HT-29 (cell line): ENCODE data around the gene FGF23. TPM values are rescaled to one million over a fixed set of nuclear protein-coding genes. Genes with fewer than 3 reads are reported as not detected.
"Not testable (repeated sequence)": the region's sequence is repeated elsewhere in the genome, so short reads cannot be mapped to it uniquely, and the experiment has no call there.

ENCODE experiments used
- DNase-seq: peaks from one replicate; pipeline ENCODE4 v3.0.0-alpha.2; 2015; ENCODE audit warnings: low spot score
- total RNA-seq: library from RNA; depleted of rRNA; stranded (reverse); fragments of >200 nt; shearing (Covaris generic); gene quantifications from 2 replicates; pipeline ENCODE4 v1.2.3, GENCODE V29; 2014; rRNA removed

The FGF23 gene
- not detected in 2 replicates for total RNA-seq

- no peak for DNase-seq
Observed at GRCh38 chr12:4379405-4379804, at the start of gene FGF23. Gene FGF23, minus strand, starts transcription at chr12:4379712. Its CDS starts 130 bp downstream, at chr12:4379582.

- DNase-seq = no peak
Observed at GRCh38 chr12:4424422-4424821, 44.9 kb upstream of the FGF23 start.

DNA sequence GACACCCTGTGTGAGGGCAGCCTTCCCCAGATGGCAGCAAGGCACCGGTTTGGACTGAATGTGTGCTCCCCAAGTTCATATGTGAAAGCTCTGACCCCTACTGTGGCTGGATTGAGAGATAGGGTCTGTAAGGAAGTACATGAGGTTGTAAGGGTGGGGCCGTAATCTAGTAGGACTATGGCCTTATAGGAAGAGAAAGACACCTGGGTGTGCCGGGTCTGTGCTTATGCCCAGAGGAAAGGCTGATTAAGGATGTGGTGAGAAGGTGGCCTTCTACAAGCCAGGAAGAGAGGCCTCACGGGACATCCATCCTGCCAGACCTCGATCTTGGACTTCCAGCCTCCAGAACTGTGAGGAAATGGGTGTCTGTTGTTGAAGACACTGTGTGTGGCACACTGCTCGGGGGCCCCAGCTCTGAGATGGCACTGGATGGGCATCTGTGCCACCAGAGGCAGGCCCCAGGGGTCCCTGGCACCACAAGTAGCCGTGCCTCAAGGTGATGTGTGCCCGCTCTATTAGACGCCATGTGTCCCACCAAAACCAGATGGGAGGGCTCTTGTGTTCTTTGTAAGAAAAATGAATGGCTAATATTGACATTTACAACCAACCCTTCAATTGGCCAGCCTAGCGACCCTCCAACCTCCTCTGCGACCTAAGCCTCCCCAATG, 44.1 kb upstream of the FGF23 start:
- DNase-seq = no peak

- no peak for DNase-seq
Observed at GRCh38 chr12:4422985-4423384, 43.5 kb upstream of the FGF23 start.

DNA sequence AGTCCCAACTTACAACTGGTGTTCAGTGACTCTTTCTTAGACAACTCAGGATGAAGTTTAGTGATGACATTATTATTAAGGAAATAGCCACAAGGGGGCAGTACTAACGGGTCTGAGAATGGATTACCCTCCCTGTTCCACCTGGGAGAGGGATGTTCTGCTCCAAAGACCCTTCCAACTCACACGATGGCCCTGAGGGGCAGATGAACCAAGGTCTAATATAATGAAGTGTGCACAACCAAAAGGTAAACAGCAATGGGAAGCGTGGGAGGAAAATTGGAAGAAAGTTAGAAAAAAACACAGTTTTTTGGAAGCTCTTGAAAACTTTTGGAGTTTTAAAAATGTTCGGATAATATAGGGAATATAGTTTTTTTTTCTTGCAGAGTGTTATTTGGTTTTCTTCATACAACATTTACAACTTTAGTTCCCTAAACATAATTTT, 42.1 kb upstream of the FGF23 start:
- peak; percentile 72 for DNase-seq

DNA sequence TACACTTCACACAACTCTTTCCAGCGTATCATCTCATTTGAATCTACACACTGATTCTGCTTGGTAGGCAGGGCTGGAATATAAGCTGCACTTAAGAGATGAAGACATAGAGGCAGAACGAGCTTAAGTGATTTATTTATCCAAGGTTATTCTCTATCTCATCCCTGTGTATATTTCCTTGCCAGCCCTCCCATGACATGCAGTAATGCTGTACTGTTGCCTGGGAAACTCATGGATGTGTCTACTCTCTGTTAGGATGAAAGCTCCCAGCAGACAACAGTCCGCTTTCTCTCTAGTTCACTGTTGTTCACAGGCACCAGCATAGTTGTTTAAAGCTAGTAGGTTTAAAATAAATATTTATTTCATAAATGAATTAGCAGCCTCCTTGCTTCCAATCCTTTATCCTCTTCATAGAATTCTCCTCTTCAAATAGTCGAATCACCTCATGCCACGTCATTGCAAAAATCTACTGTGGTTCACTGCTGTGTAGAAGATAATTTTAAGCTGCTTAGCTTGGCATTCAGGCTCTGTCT, 40.7 kb upstream of the FGF23 start:
- no peak for DNase-seq

GRCh38 chr12:4418913-4419312, 39.4 kb upstream of the FGF23 start:
- DNase-seq = no peak

- DNase-seq = no peak
Observed at GRCh38 chr12:4417936-4418335, 38.4 kb upstream of the FGF23 start.

DNA sequence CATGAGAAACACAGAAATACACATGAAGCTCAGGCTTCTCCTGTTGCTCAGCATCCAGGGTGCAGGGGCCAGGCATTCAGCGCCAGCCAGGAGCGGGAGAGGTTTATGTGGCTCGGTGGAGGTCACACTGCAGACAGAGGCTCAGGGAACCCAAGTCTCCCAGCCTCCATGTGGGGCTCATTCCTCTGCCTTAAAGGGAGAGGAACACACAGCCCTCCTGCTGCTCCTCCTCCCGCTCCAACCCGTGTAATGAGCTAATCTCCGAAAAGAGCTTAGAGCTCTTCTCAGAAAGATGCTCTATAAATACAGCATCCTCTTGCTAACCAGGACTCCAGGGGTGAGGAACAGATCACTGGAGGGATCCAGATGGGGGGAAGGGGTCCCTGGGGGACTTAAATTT, 37.9 kb upstream of the FGF23 start:
- DNase-seq = no peak

DNA sequence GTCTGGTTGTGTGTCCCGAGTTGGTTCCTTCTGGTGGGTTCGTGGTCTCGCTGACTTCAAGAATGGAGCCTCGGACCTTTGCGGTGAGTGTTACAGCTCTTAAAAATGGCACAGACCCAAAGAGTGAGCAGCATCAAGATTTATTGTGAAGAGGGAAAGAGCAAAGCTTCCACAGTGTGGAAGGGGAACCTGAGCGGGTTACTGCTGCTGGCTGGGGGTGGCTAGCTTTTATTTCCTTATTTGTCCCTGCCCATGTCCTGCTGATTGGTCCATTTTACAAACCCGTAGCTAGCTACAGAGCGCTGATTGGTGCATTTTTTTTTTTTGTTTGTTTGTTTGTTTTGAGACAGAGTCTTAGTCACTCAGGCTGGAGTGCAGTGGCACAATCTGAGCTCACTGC, 36.8 kb upstream of the FGF23 start:
- DNase-seq = no peak

DNA sequence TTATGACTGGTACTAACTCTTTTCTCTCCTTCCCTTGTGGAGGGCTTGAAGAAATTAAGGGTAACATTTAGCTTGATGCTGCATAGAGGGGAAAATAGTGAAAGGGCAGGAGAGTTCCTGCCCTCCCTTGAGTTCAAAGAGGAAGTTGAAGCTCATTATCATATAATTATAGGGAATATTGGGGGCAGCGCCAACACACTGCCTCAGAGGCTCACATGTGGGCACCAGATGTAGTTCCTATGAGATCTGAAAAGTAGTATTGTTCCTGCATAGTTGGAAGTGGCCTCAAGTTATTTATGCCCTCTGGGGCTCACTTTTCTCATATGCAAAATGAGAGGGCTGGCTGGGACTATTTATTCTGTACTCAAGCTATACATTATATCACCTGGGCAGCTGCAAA, 33.0 kb upstream of the FGF23 start:
- no peak for DNase-seq

DNA sequence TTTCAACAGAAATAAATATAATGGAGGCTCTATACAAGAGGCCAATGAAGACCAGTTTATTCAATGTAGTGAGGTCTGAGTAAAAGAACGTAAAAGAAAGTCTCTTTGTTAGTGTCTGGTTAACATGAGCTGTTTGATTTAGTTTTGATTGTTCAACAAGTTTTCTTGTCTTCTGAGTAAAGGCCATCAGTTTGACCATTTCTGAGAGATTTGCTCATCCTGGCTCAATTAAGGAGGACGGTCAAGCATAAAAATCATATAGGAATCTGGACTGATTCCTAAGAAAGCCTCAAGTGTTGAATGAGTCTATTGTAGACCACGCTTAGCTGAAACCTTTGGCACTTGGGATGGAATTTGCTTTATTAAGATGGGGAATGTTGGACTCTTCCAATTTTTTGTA, 32.5 kb upstream of the FGF23 start:
- no peak for DNase-seq

GRCh38 chr12:4407136-4407535, 27.6 kb upstream of the FGF23 start:
- no peak for DNase-seq

DNA sequence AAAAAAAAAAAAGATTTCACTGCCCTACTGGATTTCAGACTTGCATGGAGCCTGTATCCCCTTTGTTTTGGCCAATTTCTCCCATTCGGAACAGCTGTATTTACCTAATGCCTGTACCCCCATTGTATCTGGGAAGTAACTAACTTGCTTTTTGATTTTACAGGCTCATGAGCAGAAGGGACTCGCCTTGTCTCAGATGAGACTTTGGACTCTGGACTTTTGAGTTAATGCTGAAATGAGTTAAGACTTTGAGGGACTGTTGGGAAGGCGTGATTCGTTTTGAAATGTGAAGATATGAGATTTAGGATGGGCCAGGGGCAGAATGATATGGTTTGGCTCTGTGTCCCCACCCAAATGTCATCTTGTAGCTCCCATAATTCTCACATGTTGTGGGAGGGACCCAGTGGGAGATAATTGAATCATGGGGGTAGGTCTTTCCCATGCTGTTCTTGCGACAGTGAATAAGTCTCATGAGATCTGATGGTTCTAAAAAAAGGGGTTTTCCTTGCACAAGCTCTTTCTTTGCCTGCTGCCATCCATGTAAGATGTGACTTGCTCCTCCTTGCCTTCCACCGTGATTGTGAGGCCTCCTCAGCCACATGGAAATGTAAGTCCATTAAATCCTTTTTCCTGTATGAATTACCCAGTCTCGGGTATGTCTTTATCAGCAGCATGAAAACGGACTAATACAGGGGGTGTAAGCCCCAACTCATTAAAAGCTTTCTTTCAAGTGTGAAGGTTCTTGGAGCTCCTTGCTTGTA, 25.5 kb upstream of the FGF23 start:
- DNase-seq = not testable (repeated sequence)

DNA sequence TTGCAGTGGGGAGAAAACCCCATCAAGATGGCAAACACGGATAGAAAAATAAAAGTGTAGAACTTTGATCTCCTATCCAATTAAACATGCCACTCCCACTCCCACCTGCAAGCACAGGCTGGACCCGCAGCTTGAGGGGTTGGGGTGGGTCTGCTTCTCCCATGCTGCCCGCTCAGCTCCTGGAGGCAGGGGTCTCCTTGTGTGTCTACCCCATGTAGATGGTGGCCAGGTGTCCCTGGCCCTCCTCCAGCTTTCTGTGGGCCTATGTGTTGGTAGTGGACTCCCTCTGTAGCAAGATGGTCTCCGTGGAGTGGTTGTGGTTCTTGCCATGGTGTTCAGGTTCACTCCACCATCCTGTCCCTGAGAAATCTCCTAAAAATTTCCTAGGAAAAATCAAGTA, 23.5 kb upstream of the FGF23 start:
- no peak for DNase-seq

- DNase-seq = no peak
Observed at GRCh38 chr12:4401117-4401516, 21.6 kb upstream of the FGF23 start.

DNA sequence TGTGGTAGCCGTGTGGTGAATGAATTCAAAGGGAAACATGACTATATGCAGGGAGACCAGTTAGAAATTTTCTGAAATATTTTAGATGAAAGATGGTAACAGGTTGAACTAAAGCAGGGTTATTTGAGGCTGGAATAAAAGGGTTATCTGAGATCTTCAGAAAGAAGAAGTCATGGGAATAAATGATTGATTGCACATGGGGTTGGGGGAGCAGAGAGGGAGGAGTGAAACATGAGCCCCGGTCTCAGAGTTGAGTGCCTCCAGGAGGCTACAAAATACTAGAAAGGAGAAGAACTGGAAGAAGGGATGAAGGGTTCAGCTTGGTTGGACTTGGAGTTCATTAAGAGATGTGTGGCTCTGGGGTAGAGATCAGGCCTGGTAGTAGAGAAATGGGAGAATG, 16.3 kb upstream of the FGF23 start:
- DNase-seq = no peak

- no peak for DNase-seq
Observed at GRCh38 chr12:4393211-4393610, 13.7 kb upstream of the FGF23 start.

- no peak for DNase-seq
Observed at GRCh38 chr12:4392223-4392742, 12.8 kb upstream of the FGF23 start.

GRCh38 chr12:4388662-4389061, 9.2 kb upstream of the FGF23 start:
- no peak for DNase-seq

DNA sequence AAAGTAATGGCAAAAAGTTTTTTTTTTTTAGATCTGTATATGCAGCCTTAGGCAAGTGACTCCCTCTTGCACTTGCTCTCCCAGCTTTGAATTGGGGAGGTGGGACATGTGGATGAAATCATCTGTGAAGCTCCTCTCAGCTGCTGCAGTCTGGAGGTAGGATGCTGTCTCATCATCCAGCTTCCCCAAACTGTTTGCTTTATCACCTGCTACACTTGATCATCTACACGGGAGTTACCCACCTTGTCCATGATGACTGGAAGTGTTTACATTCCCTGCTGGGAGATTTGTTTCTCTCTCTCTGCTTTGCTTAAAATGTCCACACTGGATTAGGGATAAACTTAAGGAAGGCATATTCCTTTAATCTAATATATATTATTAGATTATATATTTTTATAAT, 8.5 kb upstream of the FGF23 start:
- no peak for DNase-seq

GRCh38 chr12:4387607-4388006, 8.1 kb upstream of the FGF23 start:
- no peak for DNase-seq

GRCh38 chr12:4386801-4387200, 7.3 kb upstream of the FGF23 start:
- no peak for DNase-seq
